ENCODE measurements around the gene ITIH2.
"Not testable (repeated sequence)": the region's sequence is repeated elsewhere in the genome, so short reads cannot be mapped to it uniquely, and the experiment has no call there.

ITIH2 gene

DNA sequence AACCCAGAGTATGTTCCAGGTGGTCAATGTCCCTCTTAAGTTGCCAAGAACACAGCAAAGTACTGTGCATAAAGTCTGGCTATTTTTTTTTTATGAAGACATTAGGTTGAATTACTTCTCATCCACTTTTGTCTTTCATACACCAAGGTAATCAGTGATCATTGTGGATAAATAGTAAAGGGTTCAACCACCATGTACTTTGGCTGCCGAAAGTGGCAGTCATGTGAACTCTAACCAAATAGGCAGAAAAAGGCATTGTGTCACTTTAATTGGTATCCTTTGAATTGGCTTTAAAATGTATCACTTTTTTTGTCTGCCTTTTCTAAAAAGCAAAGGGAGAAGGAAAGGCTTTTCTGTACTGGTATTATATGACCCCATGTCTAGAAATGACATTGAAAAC is 7.3 kb downstream of the ITIH2 start:
- Histone ChIP-seq H3K4me1 (ENCODE audit: control insufficient read depth, insufficient read depth, low read length) (no peaks in the 10 kb centered on the region), H3K9me3 (ENCODE audit: control insufficient read depth, insufficient read depth, low read length) (no peaks in the 10 kb centered on the region), H3K27ac (ENCODE audit: low read length) (no peak overlapping the region), H3K36me3 (ENCODE audit: control insufficient read depth, insufficient read depth, low read length) (no peaks in the 10 kb centered on the region), H3K4me3 (ENCODE audit: low read length) (no peak overlapping the region), H3K27me3 (ENCODE audit: control insufficient read depth, insufficient read depth, low read length) (no peaks in the 10 kb centered on the region)
- WGBS (ENCODE audit: insufficient coverage, insufficient read length): no CpG with 5 or more reads among the region's 1 CpG
- no peak for DNase-seq (ENCODE audit: low read depth, low spot score)

- DNase-seq (ENCODE audit: low read depth, low spot score): not testable (repeated sequence)
- no CpG with 5 or more reads among the region's 5 CpGs for WGBS (ENCODE audit: insufficient coverage, insufficient read length)
Measured at GRCh38 chr10:7711075-7711474, 8.0 kb downstream of the ITIH2 start.

GRCh38 chr10:7715515-7715914 is 12.4 kb downstream of the ITIH2 start:
- WGBS (ENCODE audit: insufficient coverage, insufficient read length): no CpG with 5 or more reads among the region's 7 CpGs

More at GRCh38 chr10:7711075-7711474, 8.0 kb downstream of the ITIH2 start:
- H3K27ac ChIP-seq (ENCODE audit: low read length); H3K4me3 ChIP-seq (ENCODE audit: low read length); H3K27me3 ChIP-seq (ENCODE audit: control insufficient read depth, insufficient read depth, low read length); H3K9me3 ChIP-seq (ENCODE audit: control insufficient read depth, insufficient read depth, low read length); H3K4me1 ChIP-seq (ENCODE audit: control insufficient read depth, insufficient read depth, low read length); H3K36me3 ChIP-seq (ENCODE audit: control insufficient read depth, insufficient read depth, low read length): not testable (repeated sequence)

GRCh38 chr10:7717767-7718166 is 14.7 kb downstream of the ITIH2 start:
- WGBS (ENCODE audit: insufficient coverage, insufficient read length): no CpG with 5 or more reads among the region's 5 CpGs

More at GRCh38 chr10:7715515-7715914, 12.4 kb downstream of the ITIH2 start:
- DNase-seq (ENCODE audit: low read depth, low spot score): no peak
- Histone ChIP-seq H3K36me3 (ENCODE audit: control insufficient read depth, insufficient read depth, low read length) (no peaks in the 10 kb centered on the region), H3K27me3 (ENCODE audit: control insufficient read depth, insufficient read depth, low read length) (no peaks in the 10 kb centered on the region), H3K27ac (ENCODE audit: low read length) (no peak overlapping the region), H3K4me1 (ENCODE audit: control insufficient read depth, insufficient read depth, low read length) (no peaks in the 10 kb centered on the region), H3K9me3 (ENCODE audit: control insufficient read depth, insufficient read depth, low read length) (no peaks in the 10 kb centered on the region), H3K4me3 (ENCODE audit: low read length) (no peak overlapping the region)

DNA sequence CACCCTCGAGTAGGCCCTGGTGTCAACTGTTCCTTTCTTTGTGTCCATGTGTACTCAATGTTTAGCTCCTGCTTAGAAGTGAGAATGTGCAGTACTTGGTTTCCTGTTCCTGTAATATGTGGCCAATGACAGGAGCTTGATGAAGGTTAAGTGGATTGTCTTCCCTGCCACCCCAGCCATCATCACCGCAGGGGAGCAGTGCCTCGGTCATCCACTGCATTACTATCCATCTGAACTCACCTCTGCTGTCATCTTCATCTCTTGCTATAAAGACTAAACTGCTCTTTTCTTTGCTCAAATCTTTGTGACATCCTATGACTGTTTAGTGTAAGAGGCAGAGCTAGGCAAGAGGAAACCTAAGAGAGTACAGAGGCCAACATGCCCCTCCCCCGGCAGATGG is 15.6 kb downstream of the ITIH2 start:
- DNase-seq (ENCODE audit: low read depth, low spot score): no peak
- H3K9me3 ChIP-seq (ENCODE audit: control insufficient read depth, insufficient read depth, low read length): no peaks in the 10 kb centered on the region
- no peak overlapping the region for H3K27ac ChIP-seq (ENCODE audit: low read length)
- WGBS (ENCODE audit: insufficient coverage, insufficient read length): no CpG with 5 or more reads among the region's 4 CpGs
- H3K36me3 ChIP-seq (ENCODE audit: control insufficient read depth, insufficient read depth, low read length): no peaks in the 10 kb centered on the region
- no peak overlapping the region for H3K4me3 ChIP-seq (ENCODE audit: low read length)
- H3K4me1 ChIP-seq (ENCODE audit: control insufficient read depth, insufficient read depth, low read length): no peaks in the 10 kb centered on the region
- H3K27me3 ChIP-seq (ENCODE audit: control insufficient read depth, insufficient read depth, low read length): no peaks in the 10 kb centered on the region

More at GRCh38 chr10:7717767-7718166, 14.7 kb downstream of the ITIH2 start:
- Histone ChIP-seq H3K27me3 (ENCODE audit: control insufficient read depth, insufficient read depth, low read length) (no peaks in the 10 kb centered on the region), H3K4me3 (ENCODE audit: low read length) (no peak overlapping the region), H3K36me3 (ENCODE audit: control insufficient read depth, insufficient read depth, low read length) (no peaks in the 10 kb centered on the region), H3K4me1 (ENCODE audit: control insufficient read depth, insufficient read depth, low read length) (no peaks in the 10 kb centered on the region), H3K9me3 (ENCODE audit: control insufficient read depth, insufficient read depth, low read length) (no peaks in the 10 kb centered on the region), H3K27ac (ENCODE audit: low read length) (no peak overlapping the region)
- no peak for DNase-seq (ENCODE audit: low read depth, low spot score)

- Histone ChIP-seq H3K4me3 (ENCODE audit: low read length) (no peak overlapping the region), H3K36me3 (ENCODE audit: control insufficient read depth, insufficient read depth, low read length) (no peaks in the 10 kb centered on the region), H3K4me1 (ENCODE audit: control insufficient read depth, insufficient read depth, low read length) (no peaks in the 10 kb centered on the region), H3K27me3 (ENCODE audit: control insufficient read depth, insufficient read depth, low read length) (no peaks in the 10 kb centered on the region), H3K27ac (ENCODE audit: low read length) (no peak overlapping the region), H3K9me3 (ENCODE audit: control insufficient read depth, insufficient read depth, low read length) (no peaks in the 10 kb centered on the region)
- DNase-seq (ENCODE audit: low read depth, low spot score): no peak
- whole genome bisulfite sequencing (ENCODE audit: insufficient coverage, insufficient read length): no CpG with 5 or more reads among the region's 10 CpGs
Measured at GRCh38 chr10:7720478-7720877, 17.4 kb downstream of the ITIH2 start.

DNA sequence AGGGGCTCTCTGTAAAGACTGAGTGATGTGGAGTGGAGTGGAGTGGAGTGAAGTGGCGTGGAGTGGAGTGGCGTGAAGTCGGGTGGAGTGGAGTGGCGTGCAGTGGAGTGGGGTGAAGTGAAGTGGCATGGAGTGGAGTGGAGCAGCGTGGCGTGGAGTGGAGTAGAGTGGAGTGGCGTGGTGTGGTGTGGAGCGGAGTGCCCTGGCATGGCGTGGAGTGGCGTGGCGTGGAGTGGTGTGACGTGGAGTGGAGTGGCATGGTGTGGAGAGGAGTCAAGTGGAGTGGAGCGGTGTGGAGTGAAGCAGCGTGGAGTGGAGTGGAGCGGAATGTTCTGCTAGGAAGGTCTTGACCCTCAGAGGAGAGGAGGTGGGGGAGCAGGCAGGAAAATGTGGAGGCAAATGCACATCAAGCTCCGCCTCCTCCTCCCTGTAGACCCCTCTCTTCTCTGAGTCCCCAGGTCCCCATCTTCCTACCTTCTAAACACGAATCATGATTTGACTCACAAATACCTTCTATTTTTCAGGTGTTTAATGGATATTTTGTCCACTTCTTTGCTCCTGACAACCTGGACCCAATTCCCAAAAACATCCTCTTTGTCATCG is 19.9 kb downstream of the ITIH2 start:
- H3K27ac ChIP-seq (ENCODE audit: low read length): no peak overlapping the region
- no peaks in the 10 kb centered on the region for H3K36me3 ChIP-seq (ENCODE audit: control insufficient read depth, insufficient read depth, low read length)
- DNase-seq (ENCODE audit: low read depth, low spot score): no peak
- no peaks in the 10 kb centered on the region for H3K27me3 ChIP-seq (ENCODE audit: control insufficient read depth, insufficient read depth, low read length)
- WGBS (ENCODE audit: insufficient coverage, insufficient read length): 100% methylated on average over 7 of the region's 18 CpGs
- H3K4me3 ChIP-seq (ENCODE audit: low read length): no peak overlapping the region
- H3K9me3 ChIP-seq (ENCODE audit: control insufficient read depth, insufficient read depth, low read length): no peaks in the 10 kb centered on the region
- no peaks in the 10 kb centered on the region for H3K4me1 ChIP-seq (ENCODE audit: control insufficient read depth, insufficient read depth, low read length)

- Histone ChIP-seq H3K4me1 (ENCODE audit: control insufficient read depth, insufficient read depth, low read length) (no peaks in the 10 kb centered on the region), H3K9me3 (ENCODE audit: control insufficient read depth, insufficient read depth, low read length) (no peaks in the 10 kb centered on the region), H3K4me3 (ENCODE audit: low read length) (no peak overlapping the region), H3K36me3 (ENCODE audit: control insufficient read depth, insufficient read depth, low read length) (no peaks in the 10 kb centered on the region), H3K27me3 (ENCODE audit: control insufficient read depth, insufficient read depth, low read length) (no peaks in the 10 kb centered on the region), H3K27ac (ENCODE audit: low read length) (no peak overlapping the region)
- no peak for DNase-seq (ENCODE audit: low read depth, low spot score)
- no CpG with 5 or more reads among the region's 13 CpGs for WGBS (ENCODE audit: insufficient coverage, insufficient read length)
Measured at GRCh38 chr10:7734821-7735220, 31.7 kb downstream of the ITIH2 start.

DNA sequence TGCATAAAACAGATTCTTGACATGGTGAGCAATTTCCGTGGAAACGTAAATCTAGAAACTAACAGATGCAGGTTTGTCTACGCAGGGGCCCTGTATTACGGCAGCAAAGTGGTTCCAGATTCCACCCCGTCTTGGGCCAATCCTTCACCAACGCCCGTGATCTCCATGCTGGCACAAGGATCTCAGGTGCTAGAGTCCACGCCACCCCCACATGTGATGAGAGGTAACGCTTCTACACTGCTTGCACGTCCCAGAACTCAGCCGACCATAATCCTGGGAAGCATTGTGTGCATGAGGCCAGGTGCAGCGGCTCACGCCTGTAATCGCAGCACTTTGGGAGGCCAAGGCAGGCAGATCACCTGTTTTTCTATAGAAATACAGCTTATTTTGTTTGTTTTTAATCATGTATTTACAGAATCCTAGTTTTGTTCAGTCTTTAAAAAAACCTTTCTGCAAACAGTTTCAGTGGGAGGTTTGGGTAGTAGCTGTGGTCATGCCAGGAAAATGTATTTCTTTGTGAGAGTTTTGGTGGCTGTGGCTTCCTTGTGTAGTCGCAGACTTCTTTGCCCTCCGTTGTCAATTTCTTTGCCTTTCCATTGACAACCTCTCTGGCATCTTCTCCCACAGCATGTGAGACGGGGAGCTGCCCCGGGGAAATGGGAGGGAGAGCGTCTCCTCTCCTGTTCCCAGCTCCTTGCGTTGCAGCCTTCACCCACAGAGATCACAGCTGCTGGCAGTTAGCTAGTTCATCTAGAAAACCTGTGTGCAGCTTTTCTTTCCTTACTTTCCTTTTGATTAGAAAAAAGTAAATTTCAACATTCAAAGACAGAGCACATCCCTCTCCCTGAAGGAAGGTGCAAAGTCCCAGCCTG is 35.7 kb downstream of the ITIH2 start:
- Histone ChIP-seq H3K9me3 (ENCODE audit: control insufficient read depth, insufficient read depth, low read length) (no peaks in the 10 kb centered on the region), H3K27me3 (ENCODE audit: control insufficient read depth, insufficient read depth, low read length) (no peaks in the 10 kb centered on the region), H3K4me3 (ENCODE audit: low read length) (no peak overlapping the region), H3K4me1 (ENCODE audit: control insufficient read depth, insufficient read depth, low read length) (no peaks in the 10 kb centered on the region), H3K36me3 (ENCODE audit: control insufficient read depth, insufficient read depth, low read length) (no peaks in the 10 kb centered on the region), H3K27ac (ENCODE audit: low read length) (no peak overlapping the region)
- no peak for DNase-seq (ENCODE audit: low read depth, low spot score)
- WGBS (ENCODE audit: insufficient coverage, insufficient read length): no CpG with 5 or more reads among the region's 20 CpGs

DNA sequence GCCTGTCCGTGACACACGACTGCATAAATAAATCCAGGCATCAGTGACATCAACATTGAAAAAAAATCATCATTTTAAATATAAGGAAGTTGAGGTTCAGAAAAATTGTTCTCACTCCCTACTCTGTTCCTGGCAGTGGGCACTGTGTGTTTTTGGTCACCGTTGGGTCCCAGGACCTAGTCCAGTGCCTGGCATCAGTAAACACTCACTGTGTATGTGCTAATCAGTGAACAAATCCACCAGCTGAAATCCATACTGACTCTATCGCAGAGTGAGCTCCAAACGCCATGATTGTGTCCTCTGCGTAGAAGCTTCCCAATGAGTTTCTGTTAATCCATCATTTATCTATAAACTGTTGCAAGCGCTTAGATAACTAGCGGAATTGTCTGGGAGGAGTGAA is 41.2 kb downstream of the ITIH2 start:
- H3K36me3 ChIP-seq (ENCODE audit: control insufficient read depth, insufficient read depth, low read length): no peaks in the 10 kb centered on the region
- no peak overlapping the region for H3K27ac ChIP-seq (ENCODE audit: low read length)
- no peaks in the 10 kb centered on the region for H3K9me3 ChIP-seq (ENCODE audit: control insufficient read depth, insufficient read depth, low read length)
- no peak overlapping the region for H3K4me3 ChIP-seq (ENCODE audit: low read length)
- WGBS (ENCODE audit: insufficient coverage, insufficient read length): no CpG with 5 or more reads among the region's 8 CpGs
- no peak for DNase-seq (ENCODE audit: low read depth, low spot score)
- no peaks in the 10 kb centered on the region for H3K27me3 ChIP-seq (ENCODE audit: control insufficient read depth, insufficient read depth, low read length)
- H3K4me1 ChIP-seq (ENCODE audit: control insufficient read depth, insufficient read depth, low read length): no peaks in the 10 kb centered on the region

Data from iPS DF 6.9 (cell line).